SK-N-MC (cell line): ENCODE measurements around the gene GJA4.

Experiments used
- EZH2 ChIP-seq: fragments of 200-600 bp; sonication (generic); IDR thresholded peaks from one replicate; pipeline ENCODE4 v1.6.1; 2017; ENCODE audit warnings: antibody characterized with exemption
- POLR2AphosphoS5 ChIP-seq: IDR thresholded peaks from 2 replicates; pipeline ENCODE4 v1.6.1; 2012; ENCODE audit warnings: mild to moderate bottlenecking, low read depth, low read length, borderline replicate concordance

- TF ChIP-seq EZH2: no peak
- no peak for TF ChIP-seq POLR2AphosphoS5
These were observed 10.9 kb upstream of the GJA4 start for GRCh38 chr1:34781844-34782391.
